ENCODE measurements around the gene ABCD1.

Gene ABCD1

GRCh38 chrX:153778181-153778580 is 53.5 kb downstream of the ABCD1 start:
- H3K36me3 Mint-ChIP-seq (ENCODE audit: low read depth) = no peaks in the 10 kb centered on the region
- H3K27ac Mint-ChIP-seq = no peak overlapping the region
- H3K4me1 Mint-ChIP-seq = peaks cover 10% of the 10 kb centered on the region
- TF ChIP-seq, protein P1, sequence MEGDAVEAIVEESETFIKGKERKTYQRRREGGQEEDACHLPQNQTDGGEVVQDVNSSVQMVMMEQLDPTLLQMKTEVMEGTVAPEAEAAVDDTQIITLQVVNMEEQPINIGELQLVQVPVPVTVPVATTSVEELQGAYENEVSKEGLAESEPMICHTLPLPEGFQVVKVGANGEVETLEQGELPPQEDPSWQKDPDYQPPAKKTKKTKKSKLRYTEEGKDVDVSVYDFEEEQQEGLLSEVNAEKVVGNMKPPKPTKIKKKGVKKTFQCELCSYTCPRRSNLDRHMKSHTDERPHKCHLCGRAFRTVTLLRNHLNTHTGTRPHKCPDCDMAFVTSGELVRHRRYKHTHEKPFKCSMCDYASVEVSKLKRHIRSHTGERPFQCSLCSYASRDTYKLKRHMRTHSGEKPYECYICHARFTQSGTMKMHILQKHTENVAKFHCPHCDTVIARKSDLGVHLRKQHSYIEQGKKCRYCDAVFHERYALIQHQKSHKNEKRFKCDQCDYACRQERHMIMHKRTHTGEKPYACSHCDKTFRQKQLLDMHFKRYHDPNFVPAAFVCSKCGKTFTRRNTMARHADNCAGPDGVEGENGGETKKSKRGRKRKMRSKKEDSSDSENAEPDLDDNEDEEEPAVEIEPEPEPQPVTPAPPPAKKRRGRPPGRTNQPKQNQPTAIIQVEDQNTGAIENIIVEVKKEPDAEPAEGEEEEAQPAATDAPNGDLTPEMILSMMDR (IDR thresholded peaks at IDR 0.05) = no peak
- H3K9me3 Mint-ChIP-seq = peaks cover 18% of the 10 kb centered on the region
- no peak for DNase-seq
- H3K27me3 Mint-ChIP-seq (ENCODE audit: low read depth, poor library complexity) = no peaks in the 10 kb centered on the region
- no peak overlapping the region for H3K4me3 Mint-ChIP-seq

DNA sequence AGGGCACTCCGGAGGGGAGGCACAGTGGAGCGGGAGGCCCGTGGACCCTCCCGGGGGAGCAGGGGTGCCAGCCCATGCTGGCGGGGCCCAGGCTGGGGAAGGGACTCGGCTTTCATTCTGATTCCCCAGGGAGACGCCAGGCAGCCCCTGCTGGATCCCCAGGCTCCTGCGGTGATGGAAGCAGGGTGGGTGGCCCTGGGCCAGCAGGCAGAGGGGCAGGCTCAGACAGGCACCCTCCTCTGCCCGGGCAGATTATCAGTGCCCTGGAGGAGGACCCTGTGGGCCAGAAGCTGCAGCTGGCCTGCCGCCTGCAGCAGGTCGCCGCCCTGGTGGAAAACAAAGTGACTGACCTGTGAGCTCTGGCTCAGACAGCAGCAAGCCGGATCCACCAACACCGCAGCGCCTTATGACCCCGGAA is 54.0 kb downstream of the ABCD1 start:
- peaks cover 18% of the 10 kb centered on the region for H3K9me3 Mint-ChIP-seq
- no peak for DNase-seq
- no peaks in the 10 kb centered on the region for H3K27me3 Mint-ChIP-seq (ENCODE audit: low read depth, poor library complexity)
- TF ChIP-seq, protein P1 (IDR thresholded peaks at IDR 0.05) = no peak
- peaks cover 10% of the 10 kb centered on the region for H3K4me1 Mint-ChIP-seq
- H3K4me3 Mint-ChIP-seq = no peak overlapping the region
- H3K36me3 Mint-ChIP-seq (ENCODE audit: low read depth) = no peaks in the 10 kb centered on the region
- no peak overlapping the region for H3K27ac Mint-ChIP-seq

- peak overlapping the region; percentile 93 for H3K27ac Mint-ChIP-seq
- no peaks in the 10 kb centered on the region for H3K27me3 Mint-ChIP-seq (ENCODE audit: low read depth, poor library complexity)
- H3K36me3 Mint-ChIP-seq (ENCODE audit: low read depth) = no peaks in the 10 kb centered on the region
- peaks cover 24% of the 10 kb centered on the region for H3K9me3 Mint-ChIP-seq
- H3K4me3 Mint-ChIP-seq = no peak overlapping the region
- TF ChIP-seq, protein P1 (IDR thresholded peaks at IDR 0.05) = no peak
- DNase-seq = no peak
- H3K4me1 Mint-ChIP-seq = peaks cover 10% of the 10 kb centered on the region
Observed at GRCh38 chrX:153779891-153780677, 55.4 kb downstream of the ABCD1 start.

GRCh38 chrX:153780678-153781427 is 56.2 kb downstream of the ABCD1 start, which contains the start of gene SRPK3:
TSS of gene SRPK3 (plus strand) at chrX:153781041. CDS start at chrX:153781087, 46 bp downstream.
- Mint-ChIP-seq H3K4me1 (peaks cover 10% of the 10 kb centered on the region), H3K27ac (peak within 1 kb of the TSS; percentile 93), H3K27me3 (ENCODE audit: low read depth, poor library complexity) (no peaks in the 10 kb centered on the region), H3K4me3 (no peak within 1 kb of the TSS), H3K9me3 (peaks cover 26% of the 10 kb centered on the region), H3K36me3 (ENCODE audit: low read depth) (no peaks in the 10 kb centered on the region)
- no peak for DNase-seq
- TF ChIP-seq, protein P1 (IDR thresholded peaks at IDR 0.05) = no peak

DNA sequence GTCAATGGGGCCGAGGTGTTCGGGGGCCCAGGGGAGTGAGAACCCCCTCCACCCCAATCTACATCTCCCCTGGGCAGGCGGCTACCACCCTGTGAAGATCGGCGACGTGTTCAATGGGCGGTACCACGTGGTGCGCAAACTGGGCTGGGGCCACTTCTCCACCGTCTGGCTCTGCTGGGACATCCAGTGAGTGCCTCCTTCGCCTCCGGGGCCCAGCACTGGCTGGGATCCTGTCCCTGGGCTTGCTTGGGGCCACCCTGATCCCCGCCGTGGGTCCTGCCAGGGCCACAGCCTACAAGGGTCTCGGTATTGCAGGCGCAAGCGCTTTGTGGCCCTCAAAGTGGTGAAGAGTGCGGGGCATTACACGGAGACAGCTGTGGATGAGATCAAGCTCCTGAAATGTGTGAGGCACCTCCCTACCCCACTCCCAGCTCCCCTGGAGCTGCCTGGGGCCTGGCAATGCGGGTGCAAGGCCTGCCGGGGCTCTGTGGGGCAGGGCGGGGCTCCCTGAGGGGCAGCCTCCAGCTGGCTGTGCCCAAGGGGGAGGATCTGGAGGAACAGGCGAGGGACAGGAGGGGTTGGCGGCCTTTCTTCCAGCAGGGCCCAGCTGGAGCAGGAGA is 56.9 kb downstream of the ABCD1 start:
- peaks cover 10% of the 10 kb centered on the region for H3K4me1 Mint-ChIP-seq
- no peak overlapping the region for H3K4me3 Mint-ChIP-seq
- H3K27me3 Mint-ChIP-seq (ENCODE audit: low read depth, poor library complexity) = no peaks in the 10 kb centered on the region
- DNase-seq = no peak
- no peaks in the 10 kb centered on the region for H3K36me3 Mint-ChIP-seq (ENCODE audit: low read depth)
- TF ChIP-seq, protein P1 (IDR thresholded peaks at IDR 0.05) = no peak
- H3K9me3 Mint-ChIP-seq = peaks cover 27% of the 10 kb centered on the region
- H3K27ac Mint-ChIP-seq = no peak overlapping the region
